Esophagus squamous epithelium (tissue), 4 donors: ENCODE measurements around the gene TMEM139.

ENCODE experiments used
- POLR2A ChIP-seq, 4 donors: fragments of 450-650 bp; IDR thresholded peaks; one replicate each; pipeline ENCODE4 v1.6.1; 2017; ENCODE audit warnings: antibody characterized with exemption in 4 of 4, mild to moderate bottlenecking in 4 of 4, moderate library complexity in 3 of 4
- TF ChIP-seq, protein P1 (sequence below), 6 experiments: fragments of 450-650 bp in 4 of 6; fragments of 200-600 bp in 2 of 6; sonication (generic) in 2 of 6; IDR thresholded peaks; one replicate each; pipeline ENCODE4 v1.5.1; 2016 to 2019; ENCODE audit warnings: antibody characterized with exemption in 6 of 6, mild to moderate bottlenecking in 4 of 6, moderate library complexity in 4 of 6

DNA sequence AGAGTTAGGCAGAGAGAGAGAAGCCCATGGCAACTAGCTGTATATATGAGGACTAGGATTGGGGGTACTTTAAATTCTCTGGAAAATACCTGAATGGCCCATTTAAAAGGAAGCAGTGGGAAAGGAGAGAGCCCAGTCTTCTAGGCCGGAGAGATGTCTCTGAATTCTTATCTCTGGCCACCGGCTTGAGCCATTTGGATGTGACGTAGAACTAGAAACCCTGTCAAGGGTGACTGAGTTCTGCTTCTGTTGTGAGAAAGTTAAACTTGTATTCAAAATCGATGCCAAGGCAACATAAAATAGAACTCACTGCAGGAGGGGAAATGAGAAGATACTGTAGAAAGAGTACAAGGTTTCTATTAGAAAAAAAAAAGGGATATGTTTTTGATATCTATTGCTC is 27.8 kb upstream of the TMEM139 start:
- TF ChIP-seq, protein P1, sequence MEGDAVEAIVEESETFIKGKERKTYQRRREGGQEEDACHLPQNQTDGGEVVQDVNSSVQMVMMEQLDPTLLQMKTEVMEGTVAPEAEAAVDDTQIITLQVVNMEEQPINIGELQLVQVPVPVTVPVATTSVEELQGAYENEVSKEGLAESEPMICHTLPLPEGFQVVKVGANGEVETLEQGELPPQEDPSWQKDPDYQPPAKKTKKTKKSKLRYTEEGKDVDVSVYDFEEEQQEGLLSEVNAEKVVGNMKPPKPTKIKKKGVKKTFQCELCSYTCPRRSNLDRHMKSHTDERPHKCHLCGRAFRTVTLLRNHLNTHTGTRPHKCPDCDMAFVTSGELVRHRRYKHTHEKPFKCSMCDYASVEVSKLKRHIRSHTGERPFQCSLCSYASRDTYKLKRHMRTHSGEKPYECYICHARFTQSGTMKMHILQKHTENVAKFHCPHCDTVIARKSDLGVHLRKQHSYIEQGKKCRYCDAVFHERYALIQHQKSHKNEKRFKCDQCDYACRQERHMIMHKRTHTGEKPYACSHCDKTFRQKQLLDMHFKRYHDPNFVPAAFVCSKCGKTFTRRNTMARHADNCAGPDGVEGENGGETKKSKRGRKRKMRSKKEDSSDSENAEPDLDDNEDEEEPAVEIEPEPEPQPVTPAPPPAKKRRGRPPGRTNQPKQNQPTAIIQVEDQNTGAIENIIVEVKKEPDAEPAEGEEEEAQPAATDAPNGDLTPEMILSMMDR (IDR thresholded peaks at IDR 0.05) = no peak
- TF ChIP-seq POLR2A (IDR thresholded peaks at IDR 0.05) = no peak
